HUES64 (cell line): ENCODE data around the gene NPAS2.

Experiments used
- H3K27ac ChIP-seq: 2 replicates; pipeline ENCODE4 v1.7.0; 2013; ENCODE audit warnings: low read depth, low read length, inconsistent platforms
- H3K27me3 ChIP-seq: 2 replicates; pipeline ENCODE4 v1.6.1; 2013; ENCODE audit warnings: mild to moderate bottlenecking, low read length; ENCODE audit not compliant: insufficient read depth
- H3K36me3 ChIP-seq: 2 replicates; pipeline ENCODE4 v1.6.1; 2013; ENCODE audit warnings: mild to moderate bottlenecking, low read length; ENCODE audit not compliant: insufficient read depth
- H3K4me1 ChIP-seq: 2 replicates; pipeline ENCODE4 v1.6.1; 2013; ENCODE audit warnings: mild to moderate bottlenecking, low read length, moderate library complexity; ENCODE audit not compliant: insufficient read depth
- H3K4me3 ChIP-seq: 2 replicates; pipeline ENCODE4 v1.5.1; 2013; ENCODE audit warnings: mild to moderate bottlenecking, low read length, moderate library complexity
- H3K9ac ChIP-seq: 2 replicates; pipeline ENCODE4 v1.6.1; 2013; ENCODE audit warnings: mild to moderate bottlenecking, low read depth, low read length
- H3K9me3 ChIP-seq: 2 replicates; pipeline ENCODE4 v1.6.1; 2013; ENCODE audit warnings: low read depth, low read length; ENCODE audit not compliant: insufficient read depth
- WGBS: fragments of 150-250, 120-280 bp; methylation state at CpG from one replicate; pipeline ENCODE4 v1.1.7; 2013; ENCODE audit warnings: missing lambda C conversion rate; 5-methylcytosine and 5-hydroxymethylcytosine counted together

Gene NPAS2

DNA sequence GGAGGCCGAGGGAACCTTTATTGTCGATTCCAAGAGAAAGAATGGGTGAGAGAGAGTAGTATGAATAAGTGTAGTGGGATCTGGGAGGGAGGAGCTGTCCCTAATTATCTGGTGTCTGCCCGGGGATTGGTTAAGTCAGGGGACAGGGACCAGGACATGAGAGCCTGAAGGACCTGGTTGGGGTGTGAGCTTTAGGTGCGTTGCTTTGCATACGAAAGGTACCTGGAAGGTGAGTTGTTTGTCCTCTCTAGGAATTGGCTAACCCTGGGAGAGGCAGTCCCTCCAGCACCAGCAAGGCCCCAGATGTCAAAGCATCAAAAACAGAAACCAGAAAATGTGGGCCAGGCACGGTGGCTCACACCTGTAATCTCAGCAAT lies 134.1 kb downstream of the NPAS2 start:
- no peak overlapping the region for H3K9ac ChIP-seq
- no peak overlapping the region for H3K4me3 ChIP-seq
- no peak overlapping the region for H3K27ac ChIP-seq
- H3K4me1 ChIP-seq, result peaks cover 15% of the 10 kb centered on the region
- H3K9me3 ChIP-seq, result no peaks in the 10 kb centered on the region
- no peaks in the 10 kb centered on the region for H3K27me3 ChIP-seq
- WGBS, result 89% methylated on average over 6 of the region's 6 CpGs
- no peaks in the 10 kb centered on the region for H3K36me3 ChIP-seq

DNA sequence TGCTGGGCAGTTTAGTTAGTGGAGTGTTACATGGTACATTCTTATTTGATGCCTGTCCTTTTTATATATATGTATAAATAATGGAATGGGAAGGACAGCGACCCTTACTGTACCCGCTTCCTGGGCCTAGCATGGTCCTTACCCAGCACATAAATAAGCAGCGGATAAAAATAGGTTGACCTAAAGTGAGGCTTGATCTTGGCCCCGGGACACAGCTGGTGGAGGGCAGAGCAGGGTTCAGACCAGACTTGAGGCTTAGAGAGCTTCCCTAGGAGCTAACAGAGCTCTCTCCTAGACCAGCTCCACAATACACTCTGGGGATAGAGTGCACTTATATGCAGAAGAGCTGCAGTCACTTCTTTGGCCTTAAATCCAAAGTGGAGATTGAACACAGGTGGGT lies 135.3 kb downstream of the NPAS2 start:
- no peak overlapping the region for H3K4me3 ChIP-seq
- peaks cover 3% of the 10 kb centered on the region; the same call in 1 of the 2 replicates for H3K4me1 ChIP-seq
- H3K36me3 ChIP-seq, result no peaks in the 10 kb centered on the region
- H3K27me3 ChIP-seq, result no peaks in the 10 kb centered on the region
- H3K27ac ChIP-seq, result no peak overlapping the region
- 91% methylated on average over 4 of the region's 4 CpGs for WGBS
- H3K9me3 ChIP-seq, result no peaks in the 10 kb centered on the region
- H3K9ac ChIP-seq, result no peak overlapping the region

DNA sequence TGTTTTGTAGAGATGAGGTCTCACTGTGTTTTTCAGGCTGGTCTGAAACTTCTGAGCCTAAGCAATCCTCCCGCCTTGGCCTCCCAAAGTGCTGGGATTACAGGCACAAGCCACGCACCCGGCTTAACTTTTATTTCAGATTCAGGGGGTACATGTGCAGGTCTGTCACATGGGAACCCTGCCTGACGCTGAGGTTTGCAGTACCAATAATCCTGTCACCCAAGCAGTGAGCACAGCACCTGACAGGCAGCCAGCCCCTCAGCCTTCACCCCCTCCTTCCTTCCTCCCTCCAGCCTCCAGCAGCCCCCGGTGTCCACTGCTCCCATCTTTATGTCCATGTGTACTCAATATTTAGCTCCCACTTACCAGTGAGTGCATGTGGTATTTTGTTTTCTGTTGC lies 136.1 kb downstream of the NPAS2 start:
- no peak overlapping the region for H3K4me3 ChIP-seq
- H3K36me3 ChIP-seq, result no peaks in the 10 kb centered on the region
- H3K9me3 ChIP-seq, result no peaks in the 10 kb centered on the region
- H3K27me3 ChIP-seq, result no peaks in the 10 kb centered on the region
- H3K4me1 ChIP-seq, result no peaks in the 10 kb centered on the region
- WGBS, result 92% methylated on average over 5 of the region's 5 CpGs
- no peak overlapping the region for H3K27ac ChIP-seq
- no peak overlapping the region for H3K9ac ChIP-seq

DNA sequence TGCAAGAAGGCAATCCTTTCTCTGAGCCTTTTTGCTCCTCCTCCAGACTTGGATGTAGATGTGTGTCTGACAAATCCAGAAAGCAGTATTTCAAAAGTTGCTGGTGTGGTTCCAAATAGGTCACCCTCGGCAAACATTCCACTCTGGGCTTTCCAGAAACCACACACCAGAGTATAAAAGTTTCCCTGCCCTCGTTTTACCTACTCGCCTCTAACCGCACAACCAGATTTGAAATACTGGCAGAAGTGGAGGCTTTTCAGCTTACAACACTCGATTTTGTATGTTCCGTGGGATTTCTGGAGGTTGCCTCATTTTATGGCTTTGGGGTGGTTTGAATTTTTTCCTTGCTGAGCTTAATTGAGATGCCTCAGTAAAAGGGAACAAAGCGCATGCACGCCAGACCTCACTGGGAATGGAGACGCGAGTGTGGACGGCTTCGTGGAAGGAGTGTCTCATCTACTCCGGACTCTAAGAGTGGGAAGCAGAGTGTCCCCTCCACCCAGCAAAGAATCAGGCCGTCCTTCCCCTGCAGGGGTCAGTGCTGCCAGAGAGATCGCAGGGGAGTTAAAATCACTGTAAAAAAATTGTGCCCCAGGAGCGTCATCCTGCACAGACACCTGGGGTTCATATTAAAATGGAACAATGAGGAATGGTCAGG lies 138.2 kb downstream of the NPAS2 start:
- H3K36me3 ChIP-seq, result no peaks in the 10 kb centered on the region

DNA sequence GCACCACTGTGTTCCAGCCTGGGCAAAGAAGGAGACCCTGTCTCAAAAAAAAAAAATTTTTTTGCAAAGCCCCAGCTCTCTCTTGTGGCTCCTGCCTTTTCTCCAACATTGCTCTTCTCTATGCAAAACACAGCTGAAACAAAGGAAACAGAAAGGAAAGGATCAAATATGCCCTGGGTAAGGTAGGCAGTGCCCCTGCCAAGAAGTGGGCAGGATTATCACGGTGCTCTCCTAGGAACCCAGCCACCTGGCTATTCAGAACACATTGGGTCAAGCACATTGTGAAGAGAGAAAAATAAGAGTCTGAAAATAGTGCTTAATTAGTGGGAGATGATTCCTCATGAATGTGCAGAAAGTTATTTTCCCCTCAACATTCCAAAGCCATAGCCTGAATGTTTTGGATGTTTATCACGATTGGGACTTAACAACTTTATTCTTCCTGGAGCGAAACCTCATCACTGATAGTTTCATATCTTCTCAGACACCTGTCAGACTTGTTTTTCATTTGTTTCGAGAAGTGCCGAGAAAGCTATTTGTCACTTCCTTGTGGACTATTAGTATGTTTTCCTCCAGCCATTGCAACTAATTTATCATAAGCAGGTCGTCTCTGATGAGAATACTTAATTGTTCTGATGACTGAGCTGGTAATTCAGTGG lies 139.4 kb downstream of the NPAS2 start:
- H3K4me3 ChIP-seq, result no peak overlapping the region
- H3K9me3 ChIP-seq, result no peaks in the 10 kb centered on the region
- 97% methylated on average over 6 of the region's 6 CpGs for WGBS
- H3K27me3 ChIP-seq, result no peaks in the 10 kb centered on the region
- H3K27ac ChIP-seq, result no peak overlapping the region
- no peak overlapping the region for H3K9ac ChIP-seq
- no peaks in the 10 kb centered on the region for H3K4me1 ChIP-seq
- no peaks in the 10 kb centered on the region for H3K36me3 ChIP-seq

More for the DNA sequence above, 138.2 kb downstream of the NPAS2 start:
- no peak overlapping the region for H3K4me3 ChIP-seq
- H3K9ac ChIP-seq, result no peak overlapping the region
- H3K27ac ChIP-seq, result no peak overlapping the region
- no peaks in the 10 kb centered on the region for H3K4me1 ChIP-seq
- 92% methylated on average over 16 of the region's 16 CpGs for WGBS
- H3K9me3 ChIP-seq, result no peaks in the 10 kb centered on the region
- no peaks in the 10 kb centered on the region for H3K27me3 ChIP-seq

DNA sequence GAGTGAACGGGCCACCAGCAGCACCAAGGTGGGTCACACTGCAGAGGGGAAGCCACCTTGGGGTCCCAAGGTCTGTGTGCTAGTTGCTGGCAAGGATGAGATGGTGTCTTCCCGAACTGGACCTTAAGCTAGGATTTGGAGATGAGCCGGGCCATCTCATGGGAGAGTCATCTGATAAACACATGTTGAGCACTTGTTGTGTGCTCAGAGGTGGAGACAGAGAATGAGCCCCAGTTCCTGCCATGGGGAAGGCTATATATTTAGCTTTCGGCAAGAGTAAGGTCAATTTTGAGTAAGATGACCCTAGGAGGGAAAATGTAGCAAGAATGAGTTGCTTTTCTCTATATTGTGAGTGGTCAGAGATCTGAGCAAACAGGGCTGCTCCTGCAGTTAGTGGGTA lies 140.7 kb downstream of the NPAS2 start:
- WGBS, result 94% methylated on average over 4 of the region's 4 CpGs
- no peak overlapping the region for H3K27ac ChIP-seq
- no peaks in the 10 kb centered on the region for H3K27me3 ChIP-seq

DNA sequence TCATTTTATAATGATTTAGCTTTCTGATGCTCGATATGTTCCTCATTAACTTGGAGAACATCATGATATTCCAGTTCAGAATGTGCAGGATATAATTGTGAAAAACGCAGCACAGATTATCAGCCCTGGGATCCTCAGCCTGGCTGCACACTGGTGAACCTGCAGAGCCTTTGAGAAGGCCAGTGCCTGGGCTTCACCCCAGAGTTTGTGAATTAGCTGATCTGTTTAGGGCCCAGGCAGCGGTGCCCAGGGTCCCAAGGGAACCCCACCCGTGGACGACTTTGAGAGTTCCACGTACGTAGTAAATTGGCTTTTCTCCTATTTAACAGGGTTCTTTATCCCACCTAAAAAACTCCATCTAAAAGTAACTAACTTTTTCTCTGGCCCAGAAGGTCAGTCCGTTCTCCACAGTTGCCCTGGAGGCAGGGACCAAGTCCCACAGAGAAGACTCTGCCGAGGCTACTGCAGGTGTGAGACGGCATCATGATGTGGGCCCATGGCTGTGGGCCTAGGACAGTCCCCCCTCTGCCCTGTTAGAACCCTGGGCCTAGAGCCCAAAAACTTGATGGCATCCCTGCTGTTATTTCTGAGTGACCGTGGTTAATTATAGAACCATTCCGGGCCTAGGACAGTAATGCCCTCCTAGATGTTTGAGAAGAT lies 142.6 kb downstream of the NPAS2 start:
- WGBS, result 96% methylated on average over 12 of the region's 12 CpGs
- no peaks in the 10 kb centered on the region for H3K9me3 ChIP-seq
- H3K27ac ChIP-seq, result no peak overlapping the region
- H3K4me1 ChIP-seq, result no peaks in the 10 kb centered on the region
- no peaks in the 10 kb centered on the region for H3K36me3 ChIP-seq
- H3K4me3 ChIP-seq, result no peak overlapping the region
- no peaks in the 10 kb centered on the region for H3K27me3 ChIP-seq
- no peak overlapping the region for H3K9ac ChIP-seq

More for the DNA sequence above, 140.7 kb downstream of the NPAS2 start:
- H3K36me3 ChIP-seq, result no peaks in the 10 kb centered on the region
- no peak overlapping the region for H3K4me3 ChIP-seq
- no peak overlapping the region for H3K9ac ChIP-seq
- H3K4me1 ChIP-seq, result no peaks in the 10 kb centered on the region
- H3K9me3 ChIP-seq, result no peaks in the 10 kb centered on the region

DNA sequence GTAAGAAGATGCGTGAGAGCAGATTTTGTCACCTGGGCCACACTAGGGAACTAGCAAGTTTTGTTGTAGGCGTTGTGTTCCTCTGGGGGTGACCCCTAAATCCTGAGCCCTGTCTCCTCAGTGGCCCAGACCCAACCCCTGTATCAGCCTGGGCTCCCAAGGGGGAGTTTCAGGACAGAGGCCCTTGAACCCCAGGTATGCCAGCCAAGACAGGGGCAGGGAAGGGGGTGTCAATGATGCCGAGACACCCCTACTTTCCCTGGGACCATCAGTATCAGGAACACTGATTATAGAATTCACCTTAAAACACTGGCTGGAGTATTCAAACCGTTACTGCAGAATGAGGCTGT lies 143.1 kb downstream of the NPAS2 start:
- Histone ChIP-seq H3K9ac (no peak overlapping the region), H3K4me1 (no peaks in the 10 kb centered on the region), H3K36me3 (no peaks in the 10 kb centered on the region), H3K27ac (no peak overlapping the region), H3K27me3 (no peaks in the 10 kb centered on the region), H3K9me3 (no peaks in the 10 kb centered on the region), H3K4me3 (no peak overlapping the region)
- WGBS, result 83% methylated on average over 4 of the region's 4 CpGs

DNA sequence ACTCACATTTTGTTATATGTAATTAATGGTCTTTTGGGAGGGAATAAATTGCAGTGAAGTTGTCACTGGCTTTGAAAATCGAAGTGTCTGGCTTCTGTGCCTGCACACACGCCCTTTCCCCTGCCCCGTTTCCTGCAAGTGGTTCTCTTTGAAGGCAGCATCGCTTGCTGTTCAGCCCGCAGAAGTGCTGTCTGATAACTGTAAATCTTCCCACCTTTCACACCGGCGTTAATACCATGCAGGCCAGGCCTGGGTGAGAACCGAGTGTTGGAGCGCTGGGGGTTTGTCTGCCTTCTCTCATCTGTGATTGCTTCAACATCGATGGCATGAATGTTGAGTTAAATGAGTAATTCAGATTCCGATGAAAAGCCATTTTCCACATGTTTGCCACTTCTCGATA lies 144.3 kb downstream of the NPAS2 start:
- Histone ChIP-seq H3K9me3 (no peaks in the 10 kb centered on the region), H3K4me3 (no peak overlapping the region), H3K36me3 (no peaks in the 10 kb centered on the region), H3K27me3 (no peaks in the 10 kb centered on the region), H3K9ac (no peak overlapping the region), H3K4me1 (no peaks in the 10 kb centered on the region), H3K27ac (no peak overlapping the region)
- 93% methylated on average over 12 of the region's 12 CpGs for WGBS

DNA sequence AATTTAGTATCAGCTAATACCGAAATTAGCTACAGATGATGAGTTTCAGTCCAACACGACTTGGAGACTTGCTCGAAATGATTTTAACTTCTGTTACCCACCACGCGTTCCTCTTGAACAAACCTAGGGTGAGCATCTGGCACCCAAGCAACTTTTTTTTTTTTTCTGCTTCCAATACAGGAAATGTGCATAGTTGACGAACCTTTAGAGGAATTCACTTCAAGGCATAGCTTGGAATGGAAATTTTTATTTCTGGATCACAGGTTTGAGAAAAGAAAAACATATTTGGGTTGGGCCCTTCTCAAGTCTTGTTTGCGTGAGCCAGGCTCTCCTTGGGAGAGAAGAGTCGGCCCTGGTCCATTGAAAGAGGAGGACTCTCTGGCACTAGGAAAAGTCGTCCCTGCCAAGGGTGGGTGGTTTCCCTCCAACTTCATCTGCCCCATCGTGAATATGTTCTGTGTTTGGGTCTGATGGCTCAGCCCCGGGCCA lies 144.8 kb downstream of the NPAS2 start:
- no peaks in the 10 kb centered on the region for H3K4me1 ChIP-seq
- H3K9ac ChIP-seq, result no peak overlapping the region
- no peak overlapping the region for H3K27ac ChIP-seq
- no peaks in the 10 kb centered on the region for H3K27me3 ChIP-seq
- H3K9me3 ChIP-seq, result no peaks in the 10 kb centered on the region
- 86% methylated on average over 11 of the region's 11 CpGs for WGBS
- H3K36me3 ChIP-seq, result no peaks in the 10 kb centered on the region
- H3K4me3 ChIP-seq, result no peak overlapping the region

DNA sequence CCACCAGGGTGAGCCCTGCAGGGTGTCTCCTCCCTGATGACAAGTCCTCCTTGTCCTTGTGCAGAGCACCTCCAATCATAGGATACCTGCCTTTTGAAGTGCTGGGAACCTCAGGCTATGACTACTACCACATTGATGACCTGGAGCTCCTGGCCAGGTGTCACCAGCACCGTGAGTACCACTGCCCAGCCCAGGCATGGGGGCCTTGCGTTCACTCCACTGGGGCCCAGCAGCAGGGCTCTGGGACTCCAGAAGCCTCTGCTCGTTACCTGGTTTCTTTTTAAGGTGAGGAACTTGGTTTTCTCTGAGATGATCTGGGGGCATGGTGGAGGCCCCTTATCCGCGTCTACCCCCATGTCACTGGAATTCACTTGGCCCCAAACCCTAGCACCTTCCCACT lies 145.7 kb downstream of the NPAS2 start:
- Histone ChIP-seq H3K27me3 (no peaks in the 10 kb centered on the region), H3K4me3 (no peak overlapping the region), H3K9ac (no peak overlapping the region), H3K9me3 (no peaks in the 10 kb centered on the region), H3K4me1 (no peaks in the 10 kb centered on the region), H3K27ac (no peak overlapping the region), H3K36me3 (no peaks in the 10 kb centered on the region)
- WGBS, result 96% methylated on average over 5 of the region's 5 CpGs
